Measurements from ENCODE around the gene BAZ2A. TPM values are rescaled to one million over a fixed set of nuclear protein-coding genes. Genes with fewer than 3 reads are reported as not detected.
"Not testable (repeated sequence)": the region's sequence is repeated elsewhere in the genome, so short reads cannot be mapped to it uniquely, and the experiment has no call there.

The BAZ2A gene
- total RNA-seq (2014; rRNA removed; shearing (Covaris generic)): 22.2 and 28.4 TPM in 2 replicates

- DNase-seq (ENCODE audit: low spot score): peak; percentile 65
Measured at GRCh38 chr12:56630180-56630632, at the start of gene BAZ2A. Gene BAZ2A (minus strand): TSS chr12:56630326. CDS start chr12:56617530, 12,796 bp downstream.

- DNase-seq (ENCODE audit: low spot score): no peak
Measured at GRCh38 chr12:56678852-56679251, 48.7 kb upstream of the BAZ2A start.

- DNase-seq (ENCODE audit: low spot score): no peak
Measured at GRCh38 chr12:56677680-56678079, 47.6 kb upstream of the BAZ2A start.

- DNase-seq (ENCODE audit: low spot score): no peak
Measured at GRCh38 chr12:56676851-56677580, 46.9 kb upstream of the BAZ2A start.

- DNase-seq (ENCODE audit: low spot score): no peak
Measured at GRCh38 chr12:56671608-56672007, 41.5 kb upstream of the BAZ2A start.

GRCh38 chr12:56670836-56671235, 40.7 kb upstream of the BAZ2A start:
- no peak for DNase-seq (ENCODE audit: low spot score)

- DNase-seq (ENCODE audit: low spot score): no peak
Measured at GRCh38 chr12:56668197-56668457, 38.0 kb upstream of the BAZ2A start.

- no peak for DNase-seq (ENCODE audit: low spot score)
Measured at GRCh38 chr12:56661979-56662638, 32.0 kb upstream of the BAZ2A start.

- DNase-seq (ENCODE audit: low spot score): no peak
Measured at GRCh38 chr12:56661560-56661959, 31.4 kb upstream of the BAZ2A start.

GRCh38 chr12:56658921-56659320, 28.8 kb upstream of the BAZ2A start:
- no peak for DNase-seq (ENCODE audit: low spot score)

GRCh38 chr12:56657416-56658379, 27.6 kb upstream of the BAZ2A start:
- DNase-seq (ENCODE audit: low spot score): no peak

GRCh38 chr12:56653781-56654180, 23.7 kb upstream of the BAZ2A start:
- DNase-seq (ENCODE audit: low spot score): not testable (repeated sequence)

- not testable (repeated sequence) for DNase-seq (ENCODE audit: low spot score)
Measured at GRCh38 chr12:56648023-56648422, 17.9 kb upstream of the BAZ2A start.

GRCh38 chr12:56645717-56646446, 15.8 kb upstream of the BAZ2A start, which contains the start of gene ATP5F1B:
Gene ATP5F1B (minus strand): TSS chr12:56645984. CDS start chr12:56645963, 21 bp downstream.
- peak; percentile 100 for DNase-seq (ENCODE audit: low spot score)

GRCh38 chr12:56645201-56645716, 15.1 kb upstream of the BAZ2A start:
- no peak for DNase-seq (ENCODE audit: low spot score)

- DNase-seq (ENCODE audit: low spot score): no peak
Measured at GRCh38 chr12:56644654-56645053, 14.5 kb upstream of the BAZ2A start.

- DNase-seq (ENCODE audit: low spot score): no peak
Measured at GRCh38 chr12:56641219-56641618, 11.1 kb upstream of the BAZ2A start.

GRCh38 chr12:56637621-56638020, 7.5 kb upstream of the BAZ2A start:
- no peak for DNase-seq (ENCODE audit: low spot score)

GRCh38 chr12:56636675-56637540, 6.8 kb upstream of the BAZ2A start:
- peak; percentile 99 for DNase-seq (ENCODE audit: low spot score)
